Common myeloid progenitor, CD34-positive (primary cell): ENCODE data around the gene TBX10.

ENCODE experiments used
- CTCF ChIA-PET: fragments of 350-600 bp; sonication (Branson Sonifier 250); formaldehyde crosslinking; loops from one replicate; lab custom pipeline; 2021; ENCODE audit warnings: antibody characterized with exemption; lab: Charles Lee
- POLR2A ChIA-PET: fragments of 350-600 bp; sonication (Branson Sonifier 250); formaldehyde crosslinking; loops from one replicate; lab custom pipeline; 2021; ENCODE audit warnings: antibody characterized with exemption; lab: Charles Lee
- DNase-seq, 3 donors: peaks; one replicate each; pipeline versions ENCODE4 v3.0.0 to v3.0.0-alpha.2; 2013
- H3K27ac ChIP-seq, 2 experiments: 1 replicate in 1 of 2; 2 replicates in 1 of 2; pipeline ENCODE4 v1.7.0; 2013; ENCODE audit warnings: inconsistent platforms in 2 of 2, low read length in 2 of 2, mild to moderate bottlenecking in 2 of 2, low read depth in 1 of 2, moderate library complexity in 1 of 2; ENCODE audit not compliant: severe bottlenecking in 2 of 2, insufficient read depth in 1 of 2, poor library complexity in 1 of 2
- H3K27me3 ChIP-seq, 5 experiments: replicated peaks in 2 of 5; 1 replicate in 3 of 5; 2 replicates in 2 of 5; pipeline versions ENCODE4 v1.6.1 to v1.7.0; 2013; ENCODE audit warnings: low read length in 4 of 5, mild to moderate bottlenecking in 2 of 5, moderate library complexity in 2 of 5, inconsistent platforms in 1 of 5; ENCODE audit not compliant: insufficient read depth in 5 of 5, control insufficient read depth in 4 of 5
- H3K36me3 ChIP-seq, 4 experiments: 1 replicate in 2 of 4; 2 replicates in 2 of 4; pipeline versions ENCODE4 v1.6.1 to v1.7.0; 2013; ENCODE audit warnings: low read length in 3 of 4, control low read depth in 1 of 4, mild to moderate bottlenecking in 1 of 4; ENCODE audit not compliant: control insufficient read depth in 4 of 4, insufficient read depth in 4 of 4
- H3K4me1 ChIP-seq, 4 experiments: 1 replicate in 3 of 4; 2 replicates in 1 of 4; pipeline versions ENCODE4 v1.6.1 to v1.7.1; 2013; ENCODE audit warnings: low read length in 3 of 4, mild to moderate bottlenecking in 3 of 4, control low read depth in 1 of 4, inconsistent platforms in 1 of 4, moderate library complexity in 1 of 4; ENCODE audit not compliant: control insufficient read depth in 4 of 4, insufficient read depth in 4 of 4; ENCODE audit errors: control extremely low read depth in 1 of 4
- H3K4me3 ChIP-seq, 7 experiments: 1 replicate in 4 of 7; 2 replicates in 3 of 7; pipeline versions ENCODE4 v1.5.1 to v1.7.0; 2013; ENCODE audit warnings: mild to moderate bottlenecking in 7 of 7, low read length in 6 of 7, moderate library complexity in 6 of 7, inconsistent platforms in 2 of 7, low read depth in 2 of 7, control low read depth in 1 of 7; ENCODE audit not compliant: insufficient read depth in 4 of 7, control insufficient read depth in 1 of 7; ENCODE audit errors: extremely low read depth in 1 of 7
- H3K9me3 ChIP-seq, 5 experiments: 1 replicate in 4 of 5; 2 replicates in 1 of 5; pipeline versions ENCODE4 v1.6.1 to v1.7.1; 2013; ENCODE audit warnings: low read length in 4 of 5, mild to moderate bottlenecking in 2 of 5, inconsistent platforms in 1 of 5, low read depth in 1 of 5, moderate library complexity in 1 of 5; ENCODE audit not compliant: control insufficient read depth in 4 of 5, insufficient read depth in 2 of 5; ENCODE audit errors: control extremely low read depth in 1 of 5
- WGBS: methylation state at CpG from one replicate; pipeline ENCODE4 v1.1.5; 2013; ENCODE audit not compliant: insufficient coverage; 5-methylcytosine and 5-hydroxymethylcytosine counted together

Gene TBX10

DNA sequence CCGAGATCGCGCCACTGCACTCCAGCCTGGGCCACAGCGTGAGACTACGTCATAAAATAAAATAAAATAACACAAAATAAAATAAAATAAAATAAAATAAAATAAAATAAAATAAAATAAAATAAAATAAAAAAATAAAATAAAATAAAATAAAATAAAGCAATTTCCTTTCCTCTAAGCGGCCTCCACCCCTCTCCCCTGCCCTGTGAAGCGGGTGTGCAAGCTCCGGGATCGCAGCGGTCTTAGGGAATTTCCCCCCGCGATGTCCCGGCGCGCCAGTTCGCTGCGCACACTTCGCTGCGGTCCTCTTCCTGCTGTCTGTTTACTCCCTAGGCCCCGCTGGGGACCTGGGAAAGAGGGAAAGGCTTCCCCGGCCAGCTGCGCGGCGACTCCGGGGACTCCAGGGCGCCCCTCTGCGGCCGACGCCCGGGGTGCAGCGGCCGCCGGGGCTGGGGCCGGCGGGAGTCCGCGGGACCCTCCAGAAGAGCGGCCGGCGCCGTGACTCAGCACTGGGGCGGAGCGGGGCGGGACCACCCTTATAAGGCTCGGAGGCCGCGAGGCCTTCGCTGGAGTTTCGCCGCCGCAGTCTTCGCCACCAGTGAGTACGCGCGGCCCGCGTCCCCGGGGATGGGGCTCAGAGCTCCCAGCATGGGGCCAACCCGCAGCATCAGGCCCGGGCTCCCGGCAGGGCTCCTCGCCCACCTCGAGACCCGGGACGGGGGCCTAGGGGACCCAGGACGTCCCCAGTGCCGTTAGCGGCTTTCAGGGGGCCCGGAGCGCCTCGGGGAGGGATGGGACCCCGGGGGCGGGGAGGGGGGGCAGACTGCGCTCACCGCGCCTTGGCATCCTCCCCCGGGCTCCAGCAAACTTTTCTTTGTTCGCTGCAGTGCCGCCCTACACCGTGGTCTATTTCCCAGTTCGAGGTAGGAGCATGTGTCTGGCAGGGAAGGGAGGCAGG is 56.0 kb downstream of the TBX10 start, which contains the start of gene GSTP1:
GSTP1 (plus strand) TSS at position 566 of the 958 bp plus-strand sequence; CDS start at position 598, 32 bp downstream.
- CTCF ChIA-PET, result interaction anchor here (0.6 to 3.7 kb wide), 15 partner anchors 8 to 232 kb away, joined by 3 to 18 read pairs (median 5); partner anchors contain the start of gene NUDT8
- Histone ChIP-seq H3K27ac (peak within 1 kb of the TSS; percentile 50 to 83), H3K9me3 (peaks cover 0 to 5% (median 0%) of the 10 kb centered on the region in 5 experiments), H3K4me3 (peak within 1 kb of the TSS; percentile 48 to 84 (median 70)), H3K36me3 (peaks cover 0 to 33% (median 24%) of the 10 kb centered on the region in 4 experiments), H3K4me1 (peaks cover 13 to 56% (median 50%) of the 10 kb centered on the region in 4 experiments), H3K27me3 (no peaks in the 10 kb centered on the region)
- WGBS, result 0% methylated on average over 57 of the region's 81 CpGs
- POLR2A ChIA-PET, result interaction anchor here (0.6 to 1.4 kb wide), 4 partner anchors 17 to 194 kb away, joined by 3 to 7 read pairs (median 5); no protein-coding TSS in a partner anchor
- DNase-seq, result peak; percentile 88 to 96 (median 94)

DNA sequence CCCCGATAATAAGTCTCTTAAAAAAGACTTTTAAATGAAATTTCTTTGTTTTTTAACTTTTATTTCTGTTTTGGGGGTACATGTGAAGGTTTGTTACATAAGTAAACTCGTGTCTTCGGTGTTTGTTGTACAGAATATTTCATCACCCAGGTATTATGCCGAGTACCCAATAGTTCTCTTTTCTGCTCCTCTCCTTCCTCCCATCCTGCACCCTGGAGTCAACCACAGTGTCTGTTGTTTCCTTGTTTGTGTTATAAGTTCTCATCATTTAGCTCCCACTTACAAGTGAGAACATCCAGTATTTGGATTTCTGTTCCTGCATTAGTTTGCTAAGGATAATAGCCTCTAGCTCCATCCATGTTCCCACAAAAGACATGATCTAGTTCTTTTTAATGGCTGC is 57.6 kb downstream of the TBX10 start:
- Histone ChIP-seq H3K4me3 (no peak overlapping the region), H3K4me1 (peaks cover 9 to 60% (median 57%) of the 10 kb centered on the region in 4 experiments), H3K9me3 (peaks cover 0 to 5% (median 0%) of the 10 kb centered on the region in 5 experiments), H3K27me3 (no peaks in the 10 kb centered on the region), H3K36me3 (peaks cover 0 to 26% (median 16%) of the 10 kb centered on the region in 4 experiments), H3K27ac (no peak overlapping the region)
- DNase-seq, result no peak
- ChIA-PET POLR2A (no interaction called here), CTCF (interaction anchor here (0.9 to 3.7 kb wide), 10 partner anchors 10 to 230 kb away, joined by 3 to 18 read pairs (median 5); partner anchors contain the start of gene NUDT8)
- WGBS, result no CpG with 5 or more reads among the region's 4 CpGs

DNA sequence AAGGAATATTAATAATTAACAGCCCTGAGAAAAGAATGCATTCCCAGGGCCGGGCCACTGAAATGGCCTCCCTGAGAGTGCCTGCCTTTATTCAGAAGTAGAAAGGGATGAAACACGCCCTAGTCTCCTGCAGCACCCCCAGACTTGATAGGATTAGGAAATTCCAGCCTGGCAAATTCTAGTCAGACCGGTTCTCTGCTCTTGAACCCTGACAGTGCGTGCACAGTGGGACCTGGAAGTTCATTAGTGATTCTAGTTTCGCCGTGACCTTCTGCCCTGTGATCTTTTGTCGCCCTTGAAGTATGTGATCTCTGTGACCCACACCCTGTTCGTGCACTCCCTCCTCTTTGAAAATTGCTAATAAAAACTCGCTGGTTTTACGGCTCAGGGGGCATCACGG is 58.1 kb downstream of the TBX10 start:
- Histone ChIP-seq H3K4me3 (no peak overlapping the region), H3K27me3 (no peaks in the 10 kb centered on the region), H3K27ac (no peak overlapping the region), H3K9me3 (peaks cover 0 to 2% (median 0%) of the 10 kb centered on the region in 5 experiments), H3K36me3 (peaks cover 0 to 20% (median 11%) of the 10 kb centered on the region in 4 experiments), H3K4me1 (peaks cover 9 to 57% (median 54%) of the 10 kb centered on the region in 4 experiments)
- ChIA-PET CTCF (interaction anchor here (1.8 to 3.5 kb wide), 2 partner anchors 33 to 230 kb away, joined by 5 to 18 read pairs; no protein-coding TSS in a partner anchor), POLR2A (no interaction called here)
- DNase-seq, result no peak
- 97% methylated on average over 11 of the region's 11 CpGs for WGBS
